ENCODE results near the gene CRAT. TPM values are rescaled to one million over a fixed set of nuclear protein-coding genes. Genes with fewer than 3 reads are reported as not detected.
"Not testable (repeated sequence)": the region's sequence is repeated elsewhere in the genome, so short reads cannot be mapped to it uniquely, and the experiment has no call there.

Gene CRAT
- total RNA-seq, 4 donors from 2014 or later: 50.3 to 220 (median 146) TPM

DNA sequence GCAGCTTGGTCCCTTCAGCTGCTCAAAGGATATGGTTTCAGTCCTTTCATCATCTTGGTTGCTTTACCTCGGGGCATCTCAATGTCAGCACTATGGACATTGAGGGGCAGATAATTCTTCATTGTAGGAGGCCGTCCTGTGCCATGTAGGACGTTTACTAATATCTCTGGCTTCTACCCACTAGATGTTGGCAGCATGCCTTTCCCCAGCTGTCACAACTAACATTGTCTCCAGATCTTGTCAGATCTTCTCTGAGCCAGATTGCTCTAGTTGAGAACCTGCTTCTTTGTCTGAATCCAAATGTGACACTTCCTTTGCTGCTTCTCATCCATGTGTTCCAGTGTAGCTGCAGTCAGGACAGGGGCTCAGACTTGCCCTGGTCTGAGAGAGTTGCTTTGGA, 10.9 kb upstream of the CRAT start:
- Histone ChIP-seq H3K27me3 (no peaks in the 10 kb centered on the region), H3K4me1 (no peaks in the 10 kb centered on the region), H3K27ac (no peak overlapping the region), H3K4me3 (no peak overlapping the region), H3K9me3 (no peaks in the 10 kb centered on the region), H3K36me3 (peaks cover 0 to 53% (median 0%) of the 10 kb centered on the region in 3 donors)
- DNase-seq: no peak
- TF ChIP-seq, protein P1, sequence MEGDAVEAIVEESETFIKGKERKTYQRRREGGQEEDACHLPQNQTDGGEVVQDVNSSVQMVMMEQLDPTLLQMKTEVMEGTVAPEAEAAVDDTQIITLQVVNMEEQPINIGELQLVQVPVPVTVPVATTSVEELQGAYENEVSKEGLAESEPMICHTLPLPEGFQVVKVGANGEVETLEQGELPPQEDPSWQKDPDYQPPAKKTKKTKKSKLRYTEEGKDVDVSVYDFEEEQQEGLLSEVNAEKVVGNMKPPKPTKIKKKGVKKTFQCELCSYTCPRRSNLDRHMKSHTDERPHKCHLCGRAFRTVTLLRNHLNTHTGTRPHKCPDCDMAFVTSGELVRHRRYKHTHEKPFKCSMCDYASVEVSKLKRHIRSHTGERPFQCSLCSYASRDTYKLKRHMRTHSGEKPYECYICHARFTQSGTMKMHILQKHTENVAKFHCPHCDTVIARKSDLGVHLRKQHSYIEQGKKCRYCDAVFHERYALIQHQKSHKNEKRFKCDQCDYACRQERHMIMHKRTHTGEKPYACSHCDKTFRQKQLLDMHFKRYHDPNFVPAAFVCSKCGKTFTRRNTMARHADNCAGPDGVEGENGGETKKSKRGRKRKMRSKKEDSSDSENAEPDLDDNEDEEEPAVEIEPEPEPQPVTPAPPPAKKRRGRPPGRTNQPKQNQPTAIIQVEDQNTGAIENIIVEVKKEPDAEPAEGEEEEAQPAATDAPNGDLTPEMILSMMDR (IDR thresholded peaks at IDR 0.05): no peak
- TF ChIP-seq POLR2A (IDR thresholded peaks at IDR 0.05): no peak

DNA sequence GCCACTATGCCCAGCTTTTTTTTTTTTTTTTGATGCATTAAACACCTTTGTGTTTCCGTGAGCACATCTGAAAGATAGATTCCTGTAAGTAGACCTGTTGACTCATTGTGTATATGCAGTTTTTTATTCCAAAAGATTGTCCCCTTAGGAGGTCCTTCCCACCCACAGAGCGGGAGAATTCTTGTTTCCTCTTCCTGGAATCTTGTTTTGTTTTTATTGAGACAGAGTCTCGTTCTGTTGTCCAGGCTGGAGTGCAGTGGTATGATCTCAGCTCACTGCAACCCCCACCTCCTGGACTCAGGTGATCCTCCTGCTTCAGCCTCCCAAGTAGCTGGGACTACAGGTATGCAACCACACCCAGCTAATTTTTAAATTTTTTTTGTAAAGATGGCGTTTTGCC, 8.2 kb upstream of the CRAT start:
- no peaks in the 10 kb centered on the region for H3K9me3 ChIP-seq
- H3K27me3 ChIP-seq: no peaks in the 10 kb centered on the region
- H3K36me3 ChIP-seq: peaks cover 0 to 34% (median 0%) of the 10 kb centered on the region in 3 donors
- no peak overlapping the region for H3K4me3 ChIP-seq
- TF ChIP-seq POLR2A (IDR thresholded peaks at IDR 0.05): no peak
- TF ChIP-seq, protein P1 (IDR thresholded peaks at IDR 0.05): no peak
- DNase-seq: no peak
- peaks cover 0 to 13% (median 0%) of the 10 kb centered on the region in 4 donors for H3K4me1 ChIP-seq
- no peak overlapping the region for H3K27ac ChIP-seq

DNA sequence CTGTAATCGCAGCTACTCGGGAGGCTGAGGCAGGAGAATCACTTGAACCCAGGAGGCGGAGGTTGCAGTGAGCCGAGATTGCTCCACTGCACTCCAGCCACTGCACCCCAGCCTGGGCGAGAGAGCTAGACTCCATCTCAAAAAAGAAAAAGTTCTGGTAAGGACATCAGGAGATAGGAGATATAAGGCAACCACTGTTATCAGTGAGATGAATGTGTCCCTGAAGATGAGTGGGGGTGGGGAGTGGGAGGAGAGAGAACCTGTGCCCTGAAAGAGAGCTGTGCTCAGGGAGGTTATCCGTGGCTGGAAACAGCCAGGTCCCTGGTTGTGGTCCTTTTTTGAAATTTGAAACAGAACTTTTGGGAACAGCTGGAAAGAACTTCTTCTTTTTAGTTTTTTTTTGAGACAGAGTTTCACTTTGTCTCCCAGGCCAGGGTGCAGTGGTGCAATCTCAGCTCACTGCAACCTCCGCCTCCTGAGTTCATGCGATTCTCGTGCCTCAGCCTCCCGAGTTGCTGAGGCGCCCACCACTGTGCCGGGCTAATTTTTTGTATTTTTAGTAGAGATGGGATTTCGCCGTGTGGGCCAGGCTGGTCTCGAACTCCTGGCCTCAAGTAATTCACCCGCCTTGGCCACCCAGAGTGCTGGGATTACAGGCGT, 3.2 kb upstream of the CRAT start:
- Histone ChIP-seq H3K9me3 (no peaks in the 10 kb centered on the region), H3K27ac (no peak overlapping the region), H3K4me1 (peaks cover 0 to 38% (median 8%) of the 10 kb centered on the region in 4 donors), H3K4me3 (no peak overlapping the region), H3K27me3 (no peaks in the 10 kb centered on the region), H3K36me3 (no peaks in the 10 kb centered on the region)
- no peak for DNase-seq
- TF ChIP-seq, protein P1 (IDR thresholded peaks at IDR 0.05): no peak
- TF ChIP-seq POLR2A (IDR thresholded peaks at IDR 0.05): no peak

DNA sequence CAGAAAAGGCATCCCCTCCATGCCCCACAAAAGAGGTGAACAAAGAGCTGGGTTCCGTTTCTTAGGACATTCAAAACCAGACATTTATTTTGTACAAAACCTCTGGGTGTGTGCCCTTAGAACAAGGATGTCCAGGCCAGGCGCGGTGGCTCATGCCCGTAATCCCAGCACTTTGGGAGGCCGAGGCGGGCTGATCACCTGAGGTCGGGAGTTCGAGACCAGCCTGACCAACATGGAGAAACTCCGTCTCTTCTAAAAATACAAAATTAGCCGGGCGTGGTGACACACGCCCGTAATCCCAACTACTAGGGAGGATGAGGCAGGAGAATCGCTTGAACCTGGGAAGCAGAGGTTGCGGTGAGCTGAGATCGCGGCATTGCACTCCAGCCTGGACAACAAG, 1.9 kb upstream of the CRAT start:
- peak overlapping the region in 2 of 4 donors; percentile 91 to 99 for H3K4me3 ChIP-seq
- not testable (repeated sequence) for DNase-seq, H3K27me3 ChIP-seq, H3K27ac ChIP-seq, H3K36me3 ChIP-seq, H3K9me3 ChIP-seq
- peaks cover 0 to 46% (median 9%) of the 10 kb centered on the region in 4 donors for H3K4me1 ChIP-seq

DNA sequence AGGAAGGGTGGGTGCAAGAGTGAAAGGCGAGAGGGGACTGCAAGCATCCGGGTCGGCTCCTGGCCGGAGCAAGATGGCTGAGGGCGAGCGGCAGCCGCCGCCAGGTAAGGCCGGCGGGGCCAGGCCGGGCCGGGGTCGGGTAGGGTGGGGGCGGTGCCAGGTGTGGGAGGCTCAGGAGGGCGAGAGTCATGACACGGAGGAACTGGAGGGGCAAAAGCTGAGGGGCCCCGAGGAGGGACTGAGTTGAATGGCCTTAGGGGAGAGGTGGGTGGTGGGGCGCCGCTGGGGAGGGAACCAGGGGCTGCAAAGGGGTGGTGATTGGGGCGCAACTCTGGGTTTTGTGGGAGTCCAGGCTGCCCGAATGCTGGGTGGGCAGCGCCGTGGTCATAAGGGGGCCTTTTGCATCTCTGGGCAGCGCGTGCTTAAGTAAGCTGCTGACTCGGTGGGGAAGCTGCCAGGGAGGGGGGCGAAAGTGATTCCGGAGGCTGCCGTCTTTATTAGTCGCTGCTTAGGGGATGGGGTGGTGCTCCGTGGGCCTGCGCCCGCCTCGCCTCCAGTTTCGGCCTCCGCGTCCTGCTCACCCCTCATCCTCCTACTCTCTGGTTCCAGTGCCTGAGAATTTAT, 1.0 kb upstream of the CRAT start:
- TF ChIP-seq, protein P1 (IDR thresholded peaks at IDR 0.05): no peak
- TF ChIP-seq POLR2A (IDR thresholded peaks at IDR 0.05): no peak
- H3K4me1 ChIP-seq: peaks cover 0 to 46% (median 9%) of the 10 kb centered on the region in 4 donors

More for the DNA sequence above, 1.0 kb upstream of the CRAT start:
- H3K4me3 ChIP-seq: peak overlapping the region; percentile 70 to 99 (median 90)
- no peaks in the 10 kb centered on the region for H3K9me3 ChIP-seq
- H3K36me3 ChIP-seq: peaks cover 0 to 13% (median 0%) of the 10 kb centered on the region in 3 donors
- no peaks in the 10 kb centered on the region for H3K27me3 ChIP-seq
- H3K27ac ChIP-seq: peak overlapping the region; percentile 91 to 99 (median 94)
- peak in 2 of 3 donors; percentile 23 to 59 for DNase-seq

Data from Peyer's patch (tissue), 4 donors.